Measurements from ENCODE around the gene KIF3A. TPM values are rescaled to one million over a fixed set of nuclear protein-coding genes. Genes with fewer than 3 reads are reported as not detected.
A peak's percentile ranks its signal among the peaks of the same experiment; 100 is the strongest.

The KIF3A gene
- total RNA-seq, 4 donors from 2014 or later, result 5.9 to 203 (median 19.5) TPM

DNA sequence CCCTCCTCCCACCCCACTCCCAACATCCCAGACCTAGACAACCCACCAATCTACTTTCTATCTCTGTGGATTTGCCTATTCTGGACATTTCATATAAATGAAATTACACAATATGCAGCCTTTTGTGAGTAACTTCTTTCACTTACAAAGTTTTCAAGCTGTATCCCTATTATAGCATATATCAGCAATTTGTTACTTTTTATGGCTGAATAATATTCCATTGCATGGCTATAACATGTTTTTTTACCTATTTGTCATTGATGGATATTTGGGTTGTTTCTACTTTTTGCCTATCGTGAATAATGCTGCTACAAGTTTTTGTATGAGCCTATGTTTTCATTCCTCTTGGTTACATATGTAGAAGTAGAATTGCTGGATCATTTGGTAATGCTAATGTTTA is 1.9 kb upstream of the KIF3A start:
- DNase-seq, result no peak
- intact Hi-C loops (cut with DNase I; ENCODE audit: low total_unique reads), result no loop called here
- Histone ChIP-seq H3K9me3 (no peaks in the 10 kb centered on the region), H3K27me3 (peaks cover 0 to 2% of the 10 kb centered on the region in 2 donors), H3K4me3 (no peak overlapping the region), H3K4me1 (peaks cover 0 to 6% of the 10 kb centered on the region in 2 donors), H3K27ac (no peak overlapping the region), H3K36me3 (no peaks in the 10 kb centered on the region)
- TF ChIP-seq, protein P1, sequence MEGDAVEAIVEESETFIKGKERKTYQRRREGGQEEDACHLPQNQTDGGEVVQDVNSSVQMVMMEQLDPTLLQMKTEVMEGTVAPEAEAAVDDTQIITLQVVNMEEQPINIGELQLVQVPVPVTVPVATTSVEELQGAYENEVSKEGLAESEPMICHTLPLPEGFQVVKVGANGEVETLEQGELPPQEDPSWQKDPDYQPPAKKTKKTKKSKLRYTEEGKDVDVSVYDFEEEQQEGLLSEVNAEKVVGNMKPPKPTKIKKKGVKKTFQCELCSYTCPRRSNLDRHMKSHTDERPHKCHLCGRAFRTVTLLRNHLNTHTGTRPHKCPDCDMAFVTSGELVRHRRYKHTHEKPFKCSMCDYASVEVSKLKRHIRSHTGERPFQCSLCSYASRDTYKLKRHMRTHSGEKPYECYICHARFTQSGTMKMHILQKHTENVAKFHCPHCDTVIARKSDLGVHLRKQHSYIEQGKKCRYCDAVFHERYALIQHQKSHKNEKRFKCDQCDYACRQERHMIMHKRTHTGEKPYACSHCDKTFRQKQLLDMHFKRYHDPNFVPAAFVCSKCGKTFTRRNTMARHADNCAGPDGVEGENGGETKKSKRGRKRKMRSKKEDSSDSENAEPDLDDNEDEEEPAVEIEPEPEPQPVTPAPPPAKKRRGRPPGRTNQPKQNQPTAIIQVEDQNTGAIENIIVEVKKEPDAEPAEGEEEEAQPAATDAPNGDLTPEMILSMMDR (IDR thresholded peaks at IDR 0.05), result no peak
- no peak for TF ChIP-seq POLR2A (IDR thresholded peaks at IDR 0.05)

DNA sequence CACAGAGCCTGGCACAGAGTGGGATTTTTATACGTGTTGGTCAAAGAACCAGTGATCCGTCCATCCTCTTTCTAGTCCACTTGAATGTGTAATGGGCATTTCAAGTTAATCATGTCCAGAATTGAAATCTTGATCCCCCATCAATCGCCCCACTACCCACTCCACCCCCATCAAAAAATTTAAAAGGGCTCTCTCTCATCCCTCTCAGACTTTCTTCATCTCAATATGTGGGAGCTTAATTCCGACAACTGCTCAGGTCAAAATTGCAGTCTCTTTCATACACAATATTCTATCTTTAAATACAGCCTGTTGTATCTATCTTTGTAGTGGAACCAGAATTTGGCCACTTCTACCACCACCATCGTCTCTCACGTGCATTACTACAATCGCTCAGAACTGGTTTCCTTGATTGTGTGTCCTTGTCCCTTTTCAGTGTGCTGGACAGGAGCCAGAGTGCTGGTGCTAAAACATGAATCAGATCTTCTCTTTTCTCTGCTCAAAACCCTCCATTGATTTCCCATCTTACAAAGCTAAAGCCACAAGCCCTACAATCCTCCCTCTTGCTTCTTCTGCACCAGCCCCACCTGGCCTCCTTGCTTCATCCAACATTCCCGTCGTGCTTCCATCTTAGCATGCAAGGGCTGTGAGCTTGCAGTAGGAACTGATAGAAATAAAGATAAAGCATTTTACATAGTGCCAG is 786 bp upstream of the KIF3A start:
- Histone ChIP-seq H3K9me3 (no peaks in the 10 kb centered on the region), H3K4me3 (peak overlapping the region in 1 of 2 donors; percentile 77), H3K4me1 (peaks cover 0 to 6% of the 10 kb centered on the region in 2 donors), H3K27ac (peak overlapping the region in 1 of 2 donors; percentile 30), H3K27me3 (no peaks in the 10 kb centered on the region), H3K36me3 (no peaks in the 10 kb centered on the region)
- TF ChIP-seq POLR2A (IDR thresholded peaks at IDR 0.05), result no peak
- TF ChIP-seq, protein P1 (IDR thresholded peaks at IDR 0.05), result no peak
- intact Hi-C loops (cut with DNase I; ENCODE audit: low total_unique reads), result no loop called here
- no peak for DNase-seq

DNA sequence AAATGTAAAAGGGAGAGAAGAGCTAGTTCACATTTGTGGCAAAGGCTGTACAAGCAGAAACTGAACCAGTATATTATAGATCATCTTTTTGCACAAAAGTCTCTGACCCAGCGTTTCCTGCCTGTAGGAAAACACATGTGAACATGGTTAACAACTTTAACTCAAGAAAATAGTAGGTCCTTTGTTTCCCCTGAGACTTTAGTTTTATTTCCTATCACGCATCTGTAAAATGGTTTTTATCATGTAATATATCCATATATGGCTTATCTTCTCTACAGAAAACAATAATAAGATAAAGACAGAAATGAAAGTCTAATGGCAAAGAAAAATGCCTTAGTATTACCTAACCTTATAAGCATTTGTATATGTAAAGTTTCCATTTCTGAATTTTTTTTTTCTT is 2.7 kb downstream of the KIF3A start:
- Histone ChIP-seq H3K36me3 (no peaks in the 10 kb centered on the region), H3K4me3 (no peak overlapping the region), H3K27ac (no peak overlapping the region), H3K4me1 (peaks cover 0 to 6% of the 10 kb centered on the region in 2 donors), H3K27me3 (no peaks in the 10 kb centered on the region), H3K9me3 (no peaks in the 10 kb centered on the region)
- intact Hi-C loops (cut with DNase I; ENCODE audit: low total_unique reads), result no loop called here
- DNase-seq, result no peak
- TF ChIP-seq, protein P1 (IDR thresholded peaks at IDR 0.05), result no peak
- TF ChIP-seq POLR2A (IDR thresholded peaks at IDR 0.05), result no peak

DNA sequence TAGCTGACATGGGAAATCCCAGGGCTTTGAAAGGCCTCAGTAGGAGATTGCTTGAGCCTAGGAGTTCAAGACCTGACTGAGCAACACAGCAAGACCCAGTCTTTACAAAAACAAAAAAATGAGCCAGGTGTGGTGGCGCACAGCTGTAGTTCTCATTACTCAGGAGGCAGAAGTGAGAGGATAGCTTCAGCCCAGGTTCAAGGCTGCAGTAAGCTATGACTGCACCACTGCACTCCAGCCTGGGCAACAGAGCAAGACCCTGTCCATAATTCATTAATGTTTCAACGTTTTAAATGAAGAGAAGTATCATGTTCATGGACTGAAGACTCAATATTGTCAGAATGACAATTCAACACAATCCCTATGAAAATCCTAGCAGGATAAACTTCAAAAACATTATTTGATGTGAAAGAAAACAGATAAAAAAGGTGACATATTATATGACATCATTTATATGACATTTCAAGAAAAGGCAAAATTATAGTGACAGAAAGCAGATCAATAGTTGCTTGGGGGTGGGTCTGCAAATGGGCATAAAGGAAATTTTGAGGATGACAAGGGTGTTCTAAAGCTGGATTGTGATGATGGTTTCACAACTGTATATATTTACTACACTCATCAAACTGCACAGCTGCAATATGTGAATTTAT is 3.7 kb downstream of the KIF3A start:
- intact Hi-C loops (cut with DNase I; ENCODE audit: low total_unique reads), result no loop called here

DNA sequence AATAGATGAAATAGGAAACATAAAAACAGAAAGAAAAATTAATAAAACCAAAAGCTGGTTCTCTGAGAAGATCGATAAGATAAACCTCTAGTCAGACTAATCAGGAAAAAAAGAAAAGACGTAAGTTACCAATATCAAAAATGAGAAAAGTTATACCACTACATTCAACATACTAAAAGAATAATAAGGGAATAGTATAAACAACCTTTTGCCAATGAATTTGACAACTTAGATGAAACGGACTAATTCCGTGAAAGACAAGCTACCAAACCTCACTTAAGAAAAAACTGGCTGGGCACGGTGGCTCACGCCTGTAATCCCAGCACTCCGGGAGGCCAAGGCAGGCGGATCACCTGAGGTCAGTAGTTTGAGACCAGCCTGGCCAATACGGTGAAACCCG is 7.5 kb downstream of the KIF3A start:
- intact Hi-C loops (cut with DNase I; ENCODE audit: low total_unique reads), result no loop called here
- Histone ChIP-seq H3K27ac (no peak overlapping the region), H3K4me1 (no peaks in the 10 kb centered on the region), H3K4me3 (no peak overlapping the region), H3K27me3 (no peaks in the 10 kb centered on the region), H3K9me3 (no peaks in the 10 kb centered on the region), H3K36me3 (no peaks in the 10 kb centered on the region)
- TF ChIP-seq, protein P1 (IDR thresholded peaks at IDR 0.05), result no peak
- TF ChIP-seq POLR2A (IDR thresholded peaks at IDR 0.05), result no peak
- no peak for DNase-seq

More for the DNA sequence above, 3.7 kb downstream of the KIF3A start:
- H3K36me3 ChIP-seq, result no peaks in the 10 kb centered on the region
- DNase-seq, result no peak
- no peak overlapping the region for H3K27ac ChIP-seq
- H3K9me3 ChIP-seq, result no peaks in the 10 kb centered on the region
- no peak overlapping the region for H3K4me3 ChIP-seq
- H3K4me1 ChIP-seq, result peaks cover 0 to 6% of the 10 kb centered on the region in 2 donors
- TF ChIP-seq, protein P1 (IDR thresholded peaks at IDR 0.05), result no peak
- no peak for TF ChIP-seq POLR2A (IDR thresholded peaks at IDR 0.05)
- no peaks in the 10 kb centered on the region for H3K27me3 ChIP-seq
